NB4 (cell line): ENCODE results near the gene ACIN1.

Experiments used
- POLR2A ChIP-seq: IDR thresholded peaks from 2 replicates; pipeline ENCODE4 v1.6.1; 2011; ENCODE audit warnings: mild to moderate bottlenecking; ENCODE audit not compliant: insufficient read length; ENCODE audit errors: extremely low read depth
- TF ChIP-seq, protein P1 (sequence below): IDR thresholded peaks from one replicate; pipeline ENCODE4 v1.5.1; 2012; ENCODE audit warnings: low read depth, low read length

DNA sequence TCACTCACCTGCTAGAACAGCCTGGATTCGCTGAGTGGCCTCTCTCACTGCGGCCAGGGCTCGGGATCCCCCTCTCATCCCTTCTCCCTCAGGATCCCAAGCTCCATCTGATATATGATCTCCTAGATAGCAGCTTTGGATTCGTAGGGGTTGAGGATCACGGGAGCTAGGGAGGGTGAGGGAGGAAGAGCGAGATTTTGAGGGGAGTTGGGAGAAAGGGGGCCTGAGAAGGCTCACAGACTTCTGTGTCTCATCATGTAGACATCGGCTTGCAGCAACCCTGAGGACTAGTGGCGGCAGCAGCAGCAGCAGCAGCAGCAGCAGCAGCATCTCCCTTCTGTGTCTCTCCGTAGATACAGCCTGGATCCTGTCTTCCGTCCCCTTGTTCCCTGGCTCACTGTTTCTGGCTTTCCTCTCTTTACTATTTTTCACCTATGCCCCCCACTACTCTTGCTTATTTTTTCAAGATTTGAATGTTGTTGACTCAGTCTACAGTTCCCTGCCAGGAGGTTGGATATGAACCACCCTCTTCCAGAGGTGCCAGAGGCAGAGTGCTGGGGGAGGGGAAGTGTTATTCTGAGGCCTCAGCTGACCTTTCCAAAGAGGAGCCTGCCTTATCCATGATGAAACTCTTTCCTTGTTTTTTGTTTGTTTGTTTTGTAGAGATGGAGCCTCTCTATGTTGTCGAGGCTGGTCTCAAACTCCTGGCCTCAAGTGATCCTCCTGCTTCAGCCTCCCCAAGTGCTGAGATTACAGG lies 9.8 kb upstream of the ACIN1 start, which contains the start of gene CIROP:
- TF ChIP-seq, protein P1, sequence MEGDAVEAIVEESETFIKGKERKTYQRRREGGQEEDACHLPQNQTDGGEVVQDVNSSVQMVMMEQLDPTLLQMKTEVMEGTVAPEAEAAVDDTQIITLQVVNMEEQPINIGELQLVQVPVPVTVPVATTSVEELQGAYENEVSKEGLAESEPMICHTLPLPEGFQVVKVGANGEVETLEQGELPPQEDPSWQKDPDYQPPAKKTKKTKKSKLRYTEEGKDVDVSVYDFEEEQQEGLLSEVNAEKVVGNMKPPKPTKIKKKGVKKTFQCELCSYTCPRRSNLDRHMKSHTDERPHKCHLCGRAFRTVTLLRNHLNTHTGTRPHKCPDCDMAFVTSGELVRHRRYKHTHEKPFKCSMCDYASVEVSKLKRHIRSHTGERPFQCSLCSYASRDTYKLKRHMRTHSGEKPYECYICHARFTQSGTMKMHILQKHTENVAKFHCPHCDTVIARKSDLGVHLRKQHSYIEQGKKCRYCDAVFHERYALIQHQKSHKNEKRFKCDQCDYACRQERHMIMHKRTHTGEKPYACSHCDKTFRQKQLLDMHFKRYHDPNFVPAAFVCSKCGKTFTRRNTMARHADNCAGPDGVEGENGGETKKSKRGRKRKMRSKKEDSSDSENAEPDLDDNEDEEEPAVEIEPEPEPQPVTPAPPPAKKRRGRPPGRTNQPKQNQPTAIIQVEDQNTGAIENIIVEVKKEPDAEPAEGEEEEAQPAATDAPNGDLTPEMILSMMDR = no peak
- TF ChIP-seq POLR2A = no peak
